NCI-H774 (cell line): Measurements from ENCODE around the gene ZBTB11.
"Not testable (repeated sequence)": the region's sequence is repeated elsewhere in the genome, so short reads cannot be mapped to it uniquely, and the experiment has no call there.

Experiments used
- DNase-seq: peaks from one replicate; lab custom pipeline; 2025; lab: John Stamatoyannopoulos, UW

Gene ZBTB11

GRCh38 chr3:101676765-101677435 lies at the start of gene ZBTB11:
Gene ZBTB11, minus strand, starts transcription at chr3:101677132. Its CDS starts 218 bp downstream, at chr3:101676914.
- DNase-seq = no peak

DNA sequence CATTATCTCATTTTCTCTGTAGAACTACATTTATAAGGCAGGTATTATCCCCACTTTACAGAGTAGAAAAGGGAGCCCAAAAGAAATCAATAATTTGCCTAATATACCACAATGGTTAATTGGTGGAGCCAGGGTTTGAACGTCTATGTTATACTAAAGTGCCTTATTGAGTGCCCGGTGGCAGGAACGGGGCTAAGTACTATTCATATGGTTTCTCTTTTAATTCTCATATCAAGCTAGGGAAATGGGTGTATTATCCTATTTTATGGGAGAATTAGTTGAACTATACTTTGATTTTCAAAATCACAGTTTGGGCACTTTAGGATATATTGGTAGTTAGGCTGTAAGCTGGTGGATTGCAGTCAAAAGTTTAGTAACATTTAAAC lies 49.0 kb upstream of the ZBTB11 start:
- DNase-seq = no peak

DNA sequence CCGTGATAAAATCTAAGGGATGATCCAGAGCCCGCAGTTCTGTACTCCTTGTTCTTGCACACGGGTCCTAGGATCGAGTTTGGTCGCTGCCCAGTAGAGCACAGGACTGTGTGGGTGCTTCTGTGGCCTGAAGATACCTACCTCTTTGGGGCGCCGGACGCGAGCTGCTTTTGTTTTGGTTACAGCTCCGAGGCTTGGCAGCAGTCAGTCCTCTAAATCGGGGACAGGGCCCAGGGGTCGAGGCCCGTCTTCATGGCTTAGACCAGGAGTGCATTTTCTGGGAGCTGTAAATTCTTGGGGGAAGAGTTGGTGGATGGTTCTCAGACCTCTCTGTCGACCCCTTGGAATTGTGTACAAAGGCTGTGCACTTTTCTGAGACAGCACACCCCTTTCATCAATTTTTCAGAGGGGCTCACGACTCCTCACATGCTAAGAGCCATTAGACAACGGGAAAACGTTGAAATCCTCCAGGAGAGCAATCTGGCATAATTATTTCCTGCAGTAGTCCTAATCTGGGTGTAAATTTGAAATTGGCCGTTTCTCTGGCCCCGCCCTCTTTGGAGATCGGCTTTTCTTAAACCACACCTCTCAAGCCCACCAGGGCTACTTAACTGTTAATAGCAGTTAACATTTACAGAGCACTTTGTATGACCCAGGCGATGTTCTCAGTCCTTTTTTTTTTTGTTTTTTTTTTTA lies 48.4 kb upstream of the ZBTB11 start:
- DNase-seq = no peak

DNA sequence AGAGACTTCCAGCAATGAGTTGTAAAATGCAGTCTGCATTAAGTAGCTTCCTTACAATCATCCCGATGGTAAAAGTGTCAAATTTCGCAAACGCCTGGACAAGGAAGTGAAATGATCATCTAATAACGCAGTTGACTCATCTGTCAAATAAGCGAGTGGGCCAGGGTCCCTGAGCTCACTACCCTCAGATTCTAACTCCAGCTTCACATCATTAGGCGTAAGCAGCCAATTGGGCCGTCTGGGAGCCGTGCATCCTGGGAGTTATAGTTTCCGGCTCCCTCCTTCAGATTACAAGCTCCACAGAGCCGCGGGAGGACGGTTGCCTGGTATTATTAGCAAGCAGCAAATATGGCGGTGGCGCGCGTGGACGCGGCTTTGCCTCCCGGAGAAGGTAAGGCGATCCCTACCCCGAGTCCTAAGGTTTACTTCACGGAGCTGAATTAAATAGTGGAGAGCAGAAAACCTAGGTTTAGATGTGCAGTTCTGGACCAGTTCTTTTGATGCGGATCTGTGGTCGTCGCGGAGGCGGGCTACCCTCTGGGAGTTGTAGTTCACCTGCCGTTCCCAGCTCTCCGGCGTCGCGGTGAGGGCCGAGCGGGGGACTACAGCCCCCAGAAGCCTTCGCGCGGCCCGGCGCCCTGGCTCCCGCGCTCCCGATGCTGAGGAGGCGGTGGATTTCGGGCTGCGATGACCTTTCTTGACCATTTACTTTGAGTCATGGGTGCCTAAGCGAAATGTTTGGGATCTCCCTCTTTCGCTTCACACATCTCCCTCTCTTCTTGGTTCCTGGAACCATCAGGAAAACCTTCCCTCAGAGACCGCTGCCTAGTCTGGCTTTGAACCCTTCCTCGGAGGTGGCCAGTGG lies 47.6 kb upstream of the ZBTB11 start, which contains the start of gene CEP97:
Gene CEP97 (plus strand): TSS at position 286 of the 865 bp plus-strand sequence. CDS start 63 bp downstream, at position 349.
- DNase-seq = peak; percentile 89

DNA sequence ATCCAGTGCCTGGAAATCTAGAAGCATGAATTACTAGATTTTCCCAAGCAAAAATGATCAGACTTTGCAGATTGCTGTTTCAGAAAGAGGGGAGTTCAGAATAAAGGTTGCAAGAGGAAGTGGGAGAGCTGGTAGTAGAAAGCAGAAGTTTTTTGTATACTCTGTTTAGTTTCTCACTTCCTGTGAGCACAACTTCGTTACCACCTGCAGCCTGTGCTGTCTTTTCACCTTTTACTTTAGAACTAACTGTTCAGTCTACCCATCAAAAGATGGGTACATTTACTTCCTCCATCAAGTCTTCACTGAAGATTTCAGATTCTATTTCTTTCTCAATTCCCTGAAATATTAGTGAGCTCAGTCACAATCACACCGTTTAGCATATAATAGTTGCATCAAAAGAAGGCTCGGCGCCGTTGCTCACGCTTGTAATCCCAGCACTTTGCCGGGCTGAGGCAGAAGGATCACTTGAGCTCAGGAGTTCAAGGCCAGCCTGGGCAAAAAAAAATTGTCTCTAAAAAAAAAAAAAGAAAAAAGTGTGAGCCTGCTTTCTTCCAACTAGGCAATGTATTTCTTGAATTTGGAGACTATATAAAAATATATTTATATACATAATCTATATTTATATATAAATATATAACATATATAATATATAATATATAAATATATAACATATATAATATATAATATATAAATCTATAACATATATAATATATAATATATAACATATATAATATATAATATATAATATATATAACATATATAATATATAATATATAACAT lies 45.7 kb upstream of the ZBTB11 start:
- DNase-seq = no peak

- DNase-seq = no peak
Observed at GRCh38 chr3:101720851-101721840, 44.2 kb upstream of the ZBTB11 start.

GRCh38 chr3:101719604-101720185 lies 42.8 kb upstream of the ZBTB11 start:
- DNase-seq = no peak

DNA sequence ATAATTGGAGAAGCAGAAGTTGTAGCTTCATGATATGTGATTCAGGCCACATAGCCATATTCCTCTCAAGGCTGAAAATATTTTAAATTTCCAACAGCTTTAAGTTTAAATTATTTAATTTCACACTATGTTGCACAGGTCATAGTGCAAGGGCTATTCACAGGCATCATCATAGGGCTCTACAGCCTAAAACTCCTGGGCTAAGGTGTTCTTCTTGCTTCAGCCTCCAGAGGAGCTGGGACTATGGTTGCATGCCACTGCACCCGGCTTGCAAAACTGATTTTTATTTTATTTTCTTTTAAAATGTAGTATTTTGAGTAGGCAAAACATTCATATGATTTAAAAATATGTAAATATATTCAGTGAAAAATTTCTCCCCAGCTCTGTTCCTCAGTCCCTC lies 41.5 kb upstream of the ZBTB11 start:
- no peak for DNase-seq

GRCh38 chr3:101709126-101709525 lies 32.2 kb upstream of the ZBTB11 start:
- no peak for DNase-seq

DNA sequence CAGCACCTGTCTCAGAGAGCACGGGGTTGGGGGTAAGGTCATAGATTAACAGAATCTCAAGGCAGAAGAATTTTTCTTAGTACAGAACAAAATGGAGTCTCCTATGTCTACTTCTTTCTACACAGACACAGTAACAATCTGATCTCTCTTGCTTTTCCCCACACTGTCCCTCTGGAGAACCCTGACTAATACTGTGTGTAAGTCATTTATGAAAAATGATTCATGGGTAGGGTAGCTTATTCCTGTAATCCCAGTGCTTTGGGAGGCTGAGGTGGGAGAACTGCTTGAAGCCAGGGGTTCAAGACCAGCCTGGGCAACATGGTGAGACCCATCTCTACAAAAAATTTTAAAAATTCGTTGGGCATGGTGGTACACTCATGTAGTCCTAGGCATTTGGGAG lies 27.7 kb upstream of the ZBTB11 start:
- not testable (repeated sequence) for DNase-seq

- no peak for DNase-seq
Observed at GRCh38 chr3:101703169-101703568, 26.2 kb upstream of the ZBTB11 start.

DNA sequence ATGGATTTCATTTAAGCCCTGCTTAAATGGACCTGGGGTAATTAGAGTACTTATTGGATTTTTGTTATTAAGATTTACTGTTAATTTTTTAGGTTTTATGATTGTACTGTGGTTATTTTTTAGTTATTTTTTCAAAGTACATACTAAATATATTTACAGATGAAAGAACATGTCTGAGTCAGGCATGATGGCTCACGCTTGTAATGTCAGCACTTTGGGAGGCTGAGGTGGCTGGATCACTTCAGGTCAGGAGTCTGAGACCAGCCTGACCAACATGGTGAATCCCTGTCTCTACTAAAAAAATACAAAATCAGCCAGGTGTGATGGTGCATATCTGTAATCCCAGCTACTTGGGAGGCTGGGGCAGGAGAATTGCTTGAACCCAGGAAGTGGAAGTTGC lies 25.8 kb upstream of the ZBTB11 start:
- DNase-seq = no peak

- no peak for DNase-seq
Observed at GRCh38 chr3:101701696-101702634, 25.0 kb upstream of the ZBTB11 start.

- no peak for DNase-seq
Observed at GRCh38 chr3:101695779-101696372, 18.9 kb upstream of the ZBTB11 start.

DNA sequence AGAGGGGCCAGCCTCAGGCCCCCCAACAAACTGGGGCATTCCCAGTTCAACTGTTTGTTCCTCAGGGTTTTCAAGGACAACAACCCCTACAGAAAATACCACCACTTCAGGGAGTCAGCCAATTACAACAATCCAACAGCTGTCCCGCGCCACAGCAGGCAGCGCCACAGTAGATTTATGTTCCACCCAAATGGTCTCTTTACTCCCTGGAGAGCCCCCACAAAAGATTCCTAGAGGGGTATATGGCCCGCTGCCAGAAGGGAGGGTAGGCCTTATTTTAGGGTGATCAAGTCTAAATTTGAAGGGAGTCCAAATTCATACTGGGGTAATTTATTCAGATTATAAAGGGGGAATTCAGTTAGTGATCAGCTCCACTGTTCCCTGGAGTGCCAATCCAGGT lies 17.9 kb upstream of the ZBTB11 start:
- DNase-seq = not testable (repeated sequence)

- not testable (repeated sequence) for DNase-seq
Observed at GRCh38 chr3:101693540-101693939, 16.6 kb upstream of the ZBTB11 start.

- not testable (repeated sequence) for DNase-seq
Observed at GRCh38 chr3:101691685-101692671, 15.0 kb upstream of the ZBTB11 start.
